Common myeloid progenitor, CD34-positive (primary cell): ENCODE results near the gene SSBP4.
A peak's percentile ranks its signal among the peaks of the same experiment; 100 is the strongest.

ENCODE experiments used
- CTCF ChIA-PET: fragments of 350-600 bp; sonication (Branson Sonifier 250); formaldehyde crosslinking; loops from one replicate; lab custom pipeline; 2021; ENCODE audit warnings: antibody characterized with exemption; lab: Charles Lee
- POLR2A ChIA-PET: fragments of 350-600 bp; sonication (Branson Sonifier 250); formaldehyde crosslinking; loops from one replicate; lab custom pipeline; 2021; ENCODE audit warnings: antibody characterized with exemption; lab: Charles Lee
- DNase-seq, 3 donors: peaks; one replicate each; pipeline versions ENCODE4 v3.0.0 to v3.0.0-alpha.2; 2013
- H3K27ac ChIP-seq, 2 experiments: 1 replicate in 1 of 2; 2 replicates in 1 of 2; pipeline ENCODE4 v1.7.0; 2013; ENCODE audit warnings: inconsistent platforms in 2 of 2, low read length in 2 of 2, mild to moderate bottlenecking in 2 of 2, low read depth in 1 of 2, moderate library complexity in 1 of 2; ENCODE audit not compliant: severe bottlenecking in 2 of 2, insufficient read depth in 1 of 2, poor library complexity in 1 of 2
- H3K27me3 ChIP-seq, 5 experiments: replicated peaks in 2 of 5; 1 replicate in 3 of 5; 2 replicates in 2 of 5; pipeline versions ENCODE4 v1.6.1 to v1.7.0; 2013; ENCODE audit warnings: low read length in 4 of 5, mild to moderate bottlenecking in 2 of 5, moderate library complexity in 2 of 5, inconsistent platforms in 1 of 5; ENCODE audit not compliant: insufficient read depth in 5 of 5, control insufficient read depth in 4 of 5
- H3K36me3 ChIP-seq, 4 experiments: 1 replicate in 2 of 4; 2 replicates in 2 of 4; pipeline versions ENCODE4 v1.6.1 to v1.7.0; 2013; ENCODE audit warnings: low read length in 3 of 4, control low read depth in 1 of 4, mild to moderate bottlenecking in 1 of 4; ENCODE audit not compliant: control insufficient read depth in 4 of 4, insufficient read depth in 4 of 4
- H3K4me1 ChIP-seq, 4 experiments: 1 replicate in 3 of 4; 2 replicates in 1 of 4; pipeline versions ENCODE4 v1.6.1 to v1.7.1; 2013; ENCODE audit warnings: low read length in 3 of 4, mild to moderate bottlenecking in 3 of 4, control low read depth in 1 of 4, inconsistent platforms in 1 of 4, moderate library complexity in 1 of 4; ENCODE audit not compliant: control insufficient read depth in 4 of 4, insufficient read depth in 4 of 4; ENCODE audit errors: control extremely low read depth in 1 of 4
- H3K4me3 ChIP-seq, 7 experiments: 1 replicate in 4 of 7; 2 replicates in 3 of 7; pipeline versions ENCODE4 v1.5.1 to v1.7.0; 2013; ENCODE audit warnings: mild to moderate bottlenecking in 7 of 7, low read length in 6 of 7, moderate library complexity in 6 of 7, inconsistent platforms in 2 of 7, low read depth in 2 of 7, control low read depth in 1 of 7; ENCODE audit not compliant: insufficient read depth in 4 of 7, control insufficient read depth in 1 of 7; ENCODE audit errors: extremely low read depth in 1 of 7
- H3K9me3 ChIP-seq, 5 experiments: 1 replicate in 4 of 5; 2 replicates in 1 of 5; pipeline versions ENCODE4 v1.6.1 to v1.7.1; 2013; ENCODE audit warnings: low read length in 4 of 5, mild to moderate bottlenecking in 2 of 5, inconsistent platforms in 1 of 5, low read depth in 1 of 5, moderate library complexity in 1 of 5; ENCODE audit not compliant: control insufficient read depth in 4 of 5, insufficient read depth in 2 of 5; ENCODE audit errors: control extremely low read depth in 1 of 5
- WGBS: methylation state at CpG from one replicate; pipeline ENCODE4 v1.1.5; 2013; ENCODE audit not compliant: insufficient coverage; 5-methylcytosine and 5-hydroxymethylcytosine counted together

The SSBP4 gene

DNA sequence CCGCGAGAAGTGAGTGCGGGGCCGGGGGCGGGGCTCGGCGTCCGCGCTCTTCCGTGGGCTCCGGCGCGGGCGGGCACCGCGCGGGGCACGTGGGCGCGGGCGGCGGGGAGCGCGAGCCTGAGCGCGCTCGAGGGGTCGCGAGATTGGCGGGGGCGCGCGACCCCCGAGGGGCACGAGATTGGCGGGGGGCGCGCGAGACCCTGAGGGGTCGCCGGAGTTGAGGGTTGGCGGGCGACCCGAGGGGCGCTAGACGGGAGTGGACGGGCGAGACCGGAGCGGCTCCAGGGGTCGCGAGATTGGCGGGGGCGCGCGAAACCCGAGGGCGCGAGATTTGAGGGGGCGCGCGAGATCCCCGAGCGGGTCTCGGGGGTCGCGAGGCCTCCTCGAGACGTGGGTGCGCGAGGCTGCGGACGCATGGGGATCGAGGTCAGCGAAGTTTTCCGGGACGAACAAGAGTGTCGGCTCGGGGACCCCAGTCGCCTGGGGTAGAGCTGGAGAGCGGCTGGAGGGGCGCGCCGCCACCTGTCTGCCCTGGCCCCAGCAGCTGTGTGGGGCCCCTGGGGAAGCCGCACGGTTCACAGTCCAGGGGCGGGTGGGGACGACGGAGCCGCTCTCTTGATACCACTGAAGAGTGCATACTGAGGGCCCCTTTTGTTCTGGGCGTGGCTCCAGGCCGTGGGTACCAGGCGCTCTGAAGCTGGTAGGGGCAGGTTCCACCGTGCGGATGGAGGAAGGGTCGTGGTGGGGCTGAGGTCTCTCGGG lies 682 bp downstream of the SSBP4 start:
- DNase-seq: peak in 2 of 3 donors; percentile 63 to 76
- under 1% methylated on average over 71 of the region's 97 CpGs for WGBS
- Histone ChIP-seq H3K4me1 (peaks cover 3 to 76% (median 68%) of the 10 kb centered on the region in 4 experiments), H3K27me3 (no peaks in the 10 kb centered on the region), H3K27ac (peak overlapping the region in 1 of 2 experiments; percentile 25), H3K9me3 (no peaks in the 10 kb centered on the region), H3K36me3 (peaks cover 0 to 12% (median under 1%) of the 10 kb centered on the region in 4 experiments), H3K4me3 (peak overlapping the region; percentile 24 to 77 (median 65))
- ChIA-PET CTCF (interaction anchor here (0.8 to 3.4 kb wide), 7 partner anchors 9 to 40 kb away, joined by 3 to 9 read pairs (median 5); no protein-coding TSS in a partner anchor), POLR2A (interaction anchor here (1.2 to 2.4 kb wide), 3 partner anchors 9 to 24 kb away, joined by 3 to 10 read pairs (median 3); no protein-coding TSS in a partner anchor)

GRCh38 chr19:18420930-18421329 lies 1.7 kb downstream of the SSBP4 start:
- H3K27ac ChIP-seq: no peak overlapping the region
- no peaks in the 10 kb centered on the region for H3K9me3 ChIP-seq
- H3K4me1 ChIP-seq: peaks cover 0 to 73% (median 63%) of the 10 kb centered on the region in 4 experiments
- WGBS: 94% methylated on average over 2 of the region's 2 CpGs
- H3K36me3 ChIP-seq: peaks cover 0 to 15% (median under 1%) of the 10 kb centered on the region in 4 experiments
- ChIA-PET POLR2A (interaction anchor here (2.4 kb wide), 1 partner anchor 8 kb away, joined by 10 read pairs; no protein-coding TSS in a partner anchor), CTCF (interaction anchor here (1.8 to 2.1 kb wide), 3 partner anchors 10 to 41 kb away, joined by 4 to 9 read pairs (median 5); no protein-coding TSS in a partner anchor)
- no peak for DNase-seq
- H3K4me3 ChIP-seq: peak overlapping the region in 3 of 7 experiments; percentile 65 to 77 (median 70)
- no peaks in the 10 kb centered on the region for H3K27me3 ChIP-seq

DNA sequence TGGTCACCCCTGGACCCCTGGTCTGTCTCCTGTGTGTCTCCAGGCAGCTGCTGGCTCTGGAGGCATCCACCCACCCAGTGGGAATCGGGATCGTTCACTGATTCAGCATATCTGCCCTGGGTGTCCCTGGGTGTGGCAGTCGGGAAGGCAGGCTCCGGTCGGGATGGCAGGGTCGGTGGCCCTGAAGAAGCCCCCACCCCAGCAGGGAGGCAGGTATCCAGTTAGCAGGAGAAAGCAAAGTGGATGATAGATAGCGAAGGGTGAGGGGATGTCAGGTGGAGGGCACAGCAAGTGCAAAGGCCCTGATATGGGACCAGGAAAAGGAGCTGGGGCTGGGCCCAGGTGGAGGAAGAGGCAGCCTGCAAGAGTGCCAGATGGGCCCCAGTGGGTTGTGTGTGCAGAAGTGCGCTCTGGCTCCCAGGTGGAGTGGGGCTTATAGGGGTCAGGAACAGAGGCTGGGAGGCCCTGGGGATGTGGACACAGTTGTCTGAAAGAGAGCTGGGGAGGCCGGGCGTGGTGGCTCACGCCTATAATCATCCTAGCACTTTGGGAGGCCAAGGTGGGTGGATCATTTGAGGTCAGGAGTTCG lies 2.3 kb downstream of the SSBP4 start:
- CTCF ChIA-PET: interaction anchor here (1.1 to 2.1 kb wide), 5 partner anchors 10 to 41 kb away, joined by 3 to 9 read pairs (median 4); partner anchors contain the start of gene GDF15
- DNase-seq: no peak
- H3K27ac ChIP-seq: no peak overlapping the region
- 91% methylated on average over 7 of the region's 12 CpGs for WGBS
- POLR2A ChIA-PET: no interaction called here
- H3K36me3 ChIP-seq: peaks cover 0 to 15% (median under 1%) of the 10 kb centered on the region in 4 experiments
- peak overlapping the region in 1 of 7 experiments; percentile 65 for H3K4me3 ChIP-seq
- no peaks in the 10 kb centered on the region for H3K9me3 ChIP-seq
- H3K4me1 ChIP-seq: peaks cover 0 to 72% (median 58%) of the 10 kb centered on the region in 4 experiments
- no peaks in the 10 kb centered on the region for H3K27me3 ChIP-seq

GRCh38 chr19:18422530-18423191 lies 3.5 kb downstream of the SSBP4 start:
- DNase-seq: no peak
- POLR2A ChIA-PET: no interaction called here
- H3K27me3 ChIP-seq: no peaks in the 10 kb centered on the region
- CTCF ChIA-PET: interaction anchor here (0.9 to 1.9 kb wide), 4 partner anchors 12 to 40 kb away, joined by 3 to 9 read pairs (median 3); partner anchors contain the start of gene GDF15
- no peaks in the 10 kb centered on the region for H3K9me3 ChIP-seq
- no peak overlapping the region for H3K27ac ChIP-seq
- H3K36me3 ChIP-seq: peaks cover 0 to 23% (median 3%) of the 10 kb centered on the region in 4 experiments
- no peak overlapping the region for H3K4me3 ChIP-seq
- WGBS: 58% methylated on average over 12 of the region's 14 CpGs
- peaks cover 0 to 63% (median 48%) of the 10 kb centered on the region in 4 experiments for H3K4me1 ChIP-seq

DNA sequence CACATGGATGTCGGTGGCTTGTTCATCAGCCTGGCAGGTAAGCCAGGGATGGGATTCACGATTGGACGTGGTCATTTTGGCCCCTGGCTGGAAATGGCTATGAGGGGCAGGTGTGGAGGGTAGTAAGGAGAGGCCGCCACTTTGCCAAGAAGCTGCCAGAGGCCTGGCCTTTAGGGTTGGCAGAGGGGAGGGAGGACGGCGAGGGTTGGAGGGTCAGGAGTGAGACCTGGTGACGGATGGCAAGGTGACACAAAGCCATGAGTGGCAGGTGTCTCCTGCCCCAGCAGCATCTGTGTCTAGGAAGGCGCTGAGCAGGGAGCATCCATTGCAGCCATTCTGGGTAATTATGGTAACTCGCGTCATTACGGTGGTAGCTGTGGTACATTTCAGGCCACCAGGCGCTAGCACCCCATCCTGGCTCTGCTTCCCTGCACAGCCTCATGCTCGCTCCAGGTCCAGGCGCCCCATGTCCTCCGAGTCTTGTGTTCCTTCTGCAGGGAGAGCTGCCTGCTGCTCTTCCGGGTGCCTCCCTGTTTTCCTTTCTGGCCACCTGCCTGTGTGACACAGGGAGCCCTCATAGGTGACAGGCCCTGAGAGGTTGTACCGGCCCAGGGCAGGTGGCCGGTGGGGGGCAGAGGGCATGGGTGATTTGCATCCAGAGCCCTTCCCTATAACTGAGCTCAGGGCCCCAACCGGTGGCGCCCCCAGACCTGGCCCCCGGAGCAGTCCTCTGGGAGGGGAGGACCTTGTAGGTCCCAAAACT lies 4.2 kb downstream of the SSBP4 start:
- Histone ChIP-seq H3K4me3 (no peak overlapping the region), H3K27me3 (no peaks in the 10 kb centered on the region), H3K36me3 (peaks cover 0 to 27% (median 3%) of the 10 kb centered on the region in 4 experiments), H3K9me3 (no peaks in the 10 kb centered on the region), H3K27ac (no peak overlapping the region), H3K4me1 (peaks cover 0 to 59% (median 41%) of the 10 kb centered on the region in 4 experiments)
- DNase-seq: no peak
- ChIA-PET POLR2A (interaction anchor here (1.0 kb wide), 1 partner anchor 13 kb away, joined by 3 read pairs; no protein-coding TSS in a partner anchor), CTCF (interaction anchor here (0.9 to 1.0 kb wide), 3 partner anchors 9 to 35 kb away, joined by 3 read pairs; no protein-coding TSS in a partner anchor)
- 97% methylated on average over 18 of the region's 21 CpGs for WGBS
